ENCODE data around the gene GGTLC2.
"Not testable (repeated sequence)": the region's sequence is repeated elsewhere in the genome, so short reads cannot be mapped to it uniquely, and the experiment has no call there.

The GGTLC2 gene

GRCh38 chr22:22669093-22669492 is 24.7 kb downstream of the GGTLC2 start:
- DNase-seq = no peak

DNA sequence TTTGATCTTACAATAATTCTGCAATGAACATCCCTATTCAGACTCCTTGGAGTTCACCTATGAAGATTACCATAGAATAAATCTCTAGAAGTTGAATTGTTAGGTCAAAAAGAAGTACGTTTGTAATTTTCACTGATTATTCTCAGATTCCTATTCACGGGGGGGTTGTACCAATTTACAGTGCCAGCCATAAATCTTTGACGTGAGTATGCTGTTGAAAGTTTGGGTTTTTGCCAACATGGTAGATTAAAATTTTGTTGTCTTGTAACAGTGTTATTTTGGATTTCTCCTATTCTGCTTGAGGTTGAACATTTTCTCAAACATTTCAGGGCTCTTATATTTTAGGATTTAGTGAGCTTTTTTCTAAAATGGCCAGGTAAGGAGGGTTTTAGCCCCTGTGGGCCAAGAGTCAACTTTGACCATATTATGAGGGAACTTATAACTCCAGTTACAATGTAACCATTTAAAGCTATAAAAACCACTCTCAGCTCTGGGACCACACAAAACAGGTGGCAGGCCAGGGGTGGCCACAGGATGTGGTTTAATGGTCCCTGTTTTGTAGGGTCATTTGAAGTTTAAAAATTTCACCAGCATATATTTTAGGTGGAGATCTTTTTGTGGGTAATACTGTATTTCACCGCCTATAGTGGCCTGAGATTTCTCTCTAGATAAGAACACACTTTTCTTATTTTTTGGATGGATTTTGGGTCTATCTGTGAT is 25.8 kb downstream of the GGTLC2 start:
- DNase-seq = no peak

DNA sequence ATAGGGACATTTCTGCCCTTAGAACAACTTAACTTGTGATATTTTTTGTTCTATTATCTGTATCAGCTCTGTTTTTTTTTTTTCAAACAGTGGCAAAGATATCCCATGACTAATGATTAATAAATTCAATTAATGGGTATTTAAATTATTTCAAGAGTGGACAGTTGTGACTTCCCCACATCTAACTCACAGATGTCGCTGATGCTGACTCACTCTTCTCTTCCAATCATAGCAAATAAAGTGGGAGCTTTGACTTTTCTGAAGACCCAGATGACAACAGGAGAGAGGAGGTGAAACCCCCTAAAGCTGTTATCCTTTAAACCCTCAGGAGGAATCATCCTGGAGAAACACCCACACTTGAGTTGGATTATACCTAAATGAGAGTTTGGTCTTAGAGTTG is 27.1 kb downstream of the GGTLC2 start:
- no peak for DNase-seq

- no peak for DNase-seq
These were observed 28.7 kb downstream of the GGTLC2 start for GRCh38 chr22:22673099-22673498.

DNA sequence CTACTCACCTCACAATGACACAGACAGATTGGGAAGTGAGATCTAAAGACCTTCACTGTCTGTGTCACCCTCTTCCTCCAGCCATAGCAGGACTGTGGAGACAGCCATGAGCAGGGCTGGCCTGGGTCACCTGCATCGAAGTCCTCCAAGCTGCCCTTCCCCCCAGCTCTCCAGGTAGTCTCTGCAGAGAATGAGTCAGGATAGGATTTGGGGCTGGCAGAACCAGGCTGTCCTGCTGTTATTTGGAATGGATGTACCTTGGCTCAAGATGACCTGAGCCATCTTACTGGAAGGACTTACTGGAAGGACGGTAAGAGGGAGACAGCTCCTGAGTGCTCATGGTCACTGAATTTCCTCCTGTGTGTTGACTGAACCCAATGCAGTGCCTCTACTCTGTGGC is 29.2 kb downstream of the GGTLC2 start:
- no peak for DNase-seq

DNA sequence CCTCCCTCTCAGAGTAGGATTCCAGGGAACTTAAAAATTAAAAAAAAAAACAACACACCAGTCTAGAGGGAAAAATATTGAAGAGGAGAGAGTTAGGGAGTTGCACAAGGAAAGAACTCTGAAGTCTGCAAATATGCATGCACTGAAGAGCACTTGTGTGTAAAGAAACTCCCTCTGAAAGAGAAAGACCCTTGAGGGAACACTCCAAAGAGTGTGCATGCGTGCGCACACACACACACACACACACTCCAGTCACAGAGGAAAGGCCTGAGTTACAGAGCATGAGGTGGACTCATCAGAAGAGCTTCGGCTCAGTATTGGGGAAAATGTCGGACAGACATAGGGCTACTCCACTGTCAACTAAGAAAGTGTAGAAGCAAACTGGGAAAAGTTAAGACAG is 30.1 kb downstream of the GGTLC2 start:
- no peak for DNase-seq

DNA sequence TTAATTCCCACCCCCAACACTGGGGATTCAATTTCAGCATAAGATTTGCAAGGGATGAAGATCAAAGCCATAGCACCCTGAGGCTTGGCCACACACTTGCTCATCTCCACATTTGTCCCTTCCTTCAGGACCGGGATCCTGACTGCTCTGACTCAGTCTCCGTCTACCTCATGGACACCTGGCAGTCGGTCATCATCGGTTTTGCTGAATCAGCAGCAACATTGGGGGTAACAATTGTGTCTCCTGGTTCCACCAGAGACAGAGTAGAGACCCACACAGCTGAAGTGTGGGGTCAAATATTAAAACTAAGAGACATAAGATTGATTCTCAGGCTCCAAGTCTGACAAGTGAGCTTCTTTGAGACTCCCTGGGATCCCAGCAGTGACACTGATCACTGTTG is 34.6 kb downstream of the GGTLC2 start:
- DNase-seq = no peak

GRCh38 chr22:22680396-22680795 is 36.0 kb downstream of the GGTLC2 start:
- DNase-seq = no peak

GRCh38 chr22:22681221-22681739 is 36.9 kb downstream of the GGTLC2 start:
- DNase-seq = no peak

GRCh38 chr22:22682196-22682595 is 37.8 kb downstream of the GGTLC2 start:
- no peak for DNase-seq

DNA sequence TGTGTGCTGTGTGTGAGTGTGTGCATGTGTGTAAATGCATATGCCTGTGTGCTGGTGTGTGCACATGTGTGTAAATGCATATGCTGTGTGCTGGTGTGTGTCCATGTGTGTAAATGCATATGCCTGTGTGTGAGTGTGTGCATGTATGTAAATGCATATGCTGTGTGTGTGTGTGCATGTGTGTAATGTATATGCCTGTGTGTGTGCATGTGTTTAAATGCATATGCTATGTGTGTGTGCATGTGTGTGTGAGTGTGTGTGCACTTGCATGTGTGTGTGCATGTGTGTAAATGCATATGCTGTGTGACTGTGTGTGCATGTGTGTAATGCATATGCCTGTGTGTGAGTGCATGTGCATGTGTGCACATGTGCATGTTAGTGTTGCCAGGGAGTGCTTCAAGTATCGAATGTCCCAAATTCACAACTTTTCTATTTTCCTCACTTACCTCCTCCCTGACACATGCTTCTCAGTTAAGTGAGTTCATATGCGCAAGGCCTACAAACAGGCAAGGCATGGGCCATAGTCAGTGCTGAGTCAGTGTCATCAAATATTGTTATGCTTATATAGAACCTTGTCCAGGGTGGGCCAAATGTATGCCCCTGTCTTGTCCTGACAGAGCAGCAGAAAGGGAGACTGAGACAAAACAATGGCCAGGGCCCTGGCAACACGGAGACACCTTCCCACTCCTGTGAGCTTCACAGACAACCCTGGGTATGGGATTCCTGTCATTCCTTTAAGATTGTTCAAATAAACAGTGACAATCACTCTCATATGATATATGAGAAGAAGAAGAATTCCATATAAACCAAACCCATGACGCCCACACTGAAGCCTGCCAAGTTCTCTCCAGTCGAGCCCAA is 38.6 kb downstream of the GGTLC2 start:
- DNase-seq = peak; percentile 29

GRCh38 chr22:22683668-22684361 is 39.4 kb downstream of the GGTLC2 start:
- no peak for DNase-seq

- DNase-seq = peak; percentile 45
These were observed 40.5 kb downstream of the GGTLC2 start for GRCh38 chr22:22684580-22685561.

- DNase-seq = no peak
These were observed 41.2 kb downstream of the GGTLC2 start for GRCh38 chr22:22685586-22685985.

DNA sequence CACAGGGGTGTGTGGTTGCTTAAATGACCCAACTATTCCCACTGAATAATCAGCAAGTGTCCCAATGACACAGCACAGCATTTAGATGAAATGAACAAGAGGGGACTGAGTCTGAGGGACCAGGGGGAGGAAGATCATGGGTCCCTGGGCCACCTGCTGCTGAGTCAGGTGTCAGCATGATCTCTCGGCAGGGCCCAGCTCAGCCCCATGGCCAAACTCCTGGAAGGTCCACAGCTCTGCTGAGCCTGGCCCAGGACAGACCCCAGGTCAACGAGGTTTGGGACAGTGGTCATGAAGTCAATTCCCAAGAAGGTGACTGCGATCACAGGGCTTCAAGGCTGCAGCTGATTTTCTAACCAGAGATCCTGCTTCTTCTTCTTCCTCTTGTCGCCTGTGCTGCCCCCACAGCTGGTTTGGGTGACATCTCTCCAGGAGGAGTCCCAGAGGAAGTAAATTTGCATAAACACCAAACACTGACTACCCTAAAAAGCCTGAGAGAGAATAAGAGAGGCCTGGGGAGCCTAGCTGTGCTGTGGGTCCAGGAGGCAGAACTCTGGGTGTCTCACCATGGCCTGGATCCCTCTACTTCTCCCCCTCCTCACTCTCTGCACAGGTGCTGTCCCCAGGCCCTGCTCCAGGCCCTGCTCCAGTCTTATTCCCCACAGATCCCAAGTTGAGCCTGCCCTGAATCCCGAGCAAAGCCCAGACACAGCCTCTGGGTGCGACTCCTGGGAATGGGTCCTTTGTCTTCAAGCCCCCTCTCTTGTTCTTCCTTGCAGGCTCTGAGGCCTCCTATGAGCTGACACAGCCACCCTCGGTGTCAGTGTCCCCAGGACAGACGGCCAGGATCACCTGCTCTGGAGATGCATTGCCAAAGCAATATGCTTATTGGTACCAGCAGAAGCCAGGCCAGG is 42.0 kb downstream of the GGTLC2 start:
- not testable (repeated sequence) for DNase-seq

- DNase-seq = peak; percentile 46
These were observed 43.5 kb downstream of the GGTLC2 start for GRCh38 chr22:22687638-22688500.

- no peak for DNase-seq
These were observed 45.4 kb downstream of the GGTLC2 start for GRCh38 chr22:22689621-22690345.

GRCh38 chr22:22691055-22691454 is 46.6 kb downstream of the GGTLC2 start:
- DNase-seq = no peak

Measured in fibroblast of skin of abdomen (primary cell).